Posterior cingulate gyrus (tissue), 11 donors: ENCODE data around the gene RCAN2.

Source experiments
- DNase-seq, 10 donors: peaks; one replicate each; pipeline versions ENCODE4 v3.0.0 to v3.0.0-alpha.2; 2020 to 2021; ENCODE audit warnings: mixed read lengths in 3 of 10
- intact Hi-C: fragments of 100-400 bp; cut with DNase I; formaldehyde crosslinking; loops from one replicate; pipeline ENCODE4 v1.15.1; 2023

RCAN2 gene

GRCh38 chr6:46500382-46500781 is 9.1 kb upstream of the RCAN2 start:
- intact Hi-C loops: no loop called here
- no peak for DNase-seq

DNA sequence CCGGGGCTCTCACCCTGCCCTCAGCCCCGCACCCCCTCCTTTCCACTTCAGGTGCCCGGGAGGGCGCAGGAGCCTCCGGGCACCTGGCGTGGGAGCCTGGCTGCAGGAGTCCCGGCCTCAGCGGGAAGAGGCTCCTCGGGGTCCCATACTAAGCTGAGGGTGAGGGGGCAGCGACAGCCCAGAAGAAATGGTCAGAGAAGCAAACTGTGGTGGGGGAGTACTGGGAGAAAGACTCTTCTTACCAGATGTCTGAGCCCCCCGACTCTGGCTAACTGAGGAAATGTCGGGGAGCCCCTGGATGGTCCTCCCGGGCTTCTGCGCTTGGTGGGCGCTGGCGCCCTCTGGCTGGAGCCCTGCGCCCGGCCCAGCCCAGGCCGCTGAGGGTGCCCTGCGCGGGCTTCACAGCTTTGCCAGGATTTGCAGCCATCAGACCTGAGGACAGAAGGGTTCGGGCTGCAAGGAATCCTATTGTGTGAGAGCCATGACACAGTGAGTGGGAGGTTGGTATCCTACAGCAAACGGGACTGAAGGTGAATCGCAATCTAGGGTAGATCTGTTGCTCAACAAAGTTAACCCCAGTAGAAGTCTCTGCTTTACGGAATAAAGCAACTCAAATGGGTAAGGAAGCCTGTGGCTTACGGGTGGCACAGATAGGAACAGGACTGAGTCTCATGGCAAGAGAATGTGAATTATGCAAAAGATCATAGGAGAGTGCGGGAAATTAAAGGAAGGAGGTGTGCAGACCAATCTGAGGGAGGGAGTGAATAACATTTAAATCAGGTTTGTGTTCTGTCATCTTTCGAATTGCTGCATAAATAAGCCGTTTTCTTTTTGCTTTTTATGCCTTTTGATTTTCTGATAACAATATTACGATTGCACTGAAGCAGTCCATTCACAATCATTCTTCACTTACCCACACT is 639 bp upstream of the RCAN2 start:
- peak; percentile 49 to 97 (median 75) for DNase-seq

GRCh38 chr6:46490425-46491200 is 636 bp downstream of the RCAN2 start:
- intact Hi-C loops: loop anchor here (5.0 kb wide), 3 partner anchors 68 to 393 kb away; no protein-coding TSS in a partner anchor
- peak; percentile 23 to 87 (median 44) for DNase-seq

More for the DNA sequence above, 639 bp upstream of the RCAN2 start:
- intact Hi-C loops: loop anchor here (5.0 kb wide), 3 partner anchors 70 to 395 kb away; no protein-coding TSS in a partner anchor

GRCh38 chr6:46486181-46486580 is 5.1 kb downstream of the RCAN2 start:
- intact Hi-C loops: no loop called here
- no peak for DNase-seq

DNA sequence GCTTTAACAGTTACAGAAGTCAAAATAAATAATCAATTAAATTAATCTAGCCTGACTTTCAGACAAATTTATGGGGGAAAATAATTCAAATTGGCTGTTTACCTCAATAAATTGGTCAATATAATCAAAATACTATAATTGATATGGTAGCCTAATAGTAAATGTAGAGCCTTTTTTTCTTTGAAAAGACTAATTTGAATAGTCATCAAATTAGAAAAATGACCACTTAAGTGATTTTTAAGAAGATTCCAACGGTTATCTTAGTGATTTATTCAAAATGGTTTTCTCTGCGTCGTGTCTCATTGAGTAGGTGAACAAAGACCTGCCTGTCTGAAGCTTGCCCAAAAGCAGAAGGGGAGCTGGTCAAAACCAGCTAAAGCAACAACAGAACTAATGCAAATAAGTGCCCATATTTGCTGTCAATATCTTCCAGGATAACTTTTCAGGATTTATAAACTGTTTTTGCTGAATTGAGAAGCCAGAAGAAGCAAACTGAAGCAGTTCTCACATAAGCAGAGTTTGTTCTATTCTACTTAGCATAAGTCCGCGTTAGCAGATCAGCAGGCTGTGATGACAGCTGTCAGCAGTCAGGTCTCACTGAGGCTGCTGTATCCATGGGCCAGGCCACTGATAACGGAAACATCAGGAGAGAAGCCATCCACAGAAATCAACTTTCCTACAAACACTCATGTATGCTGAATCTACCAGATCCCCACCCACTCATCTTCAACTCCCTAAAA is 7.0 kb downstream of the RCAN2 start:
- intact Hi-C loops: no loop called here
- no peak for DNase-seq

- intact Hi-C loops: no loop called here
- DNase-seq: no peak
These were observed 14.9 kb downstream of the RCAN2 start for GRCh38 chr6:46476301-46476700.

GRCh38 chr6:46473881-46474280 is 17.4 kb downstream of the RCAN2 start:
- DNase-seq: peak in 3 of 10 donors; percentile 36 to 84 (median 82)
- intact Hi-C loops: no loop called here

GRCh38 chr6:46472243-46472642 is 19.0 kb downstream of the RCAN2 start:
- intact Hi-C loops: no loop called here

DNA sequence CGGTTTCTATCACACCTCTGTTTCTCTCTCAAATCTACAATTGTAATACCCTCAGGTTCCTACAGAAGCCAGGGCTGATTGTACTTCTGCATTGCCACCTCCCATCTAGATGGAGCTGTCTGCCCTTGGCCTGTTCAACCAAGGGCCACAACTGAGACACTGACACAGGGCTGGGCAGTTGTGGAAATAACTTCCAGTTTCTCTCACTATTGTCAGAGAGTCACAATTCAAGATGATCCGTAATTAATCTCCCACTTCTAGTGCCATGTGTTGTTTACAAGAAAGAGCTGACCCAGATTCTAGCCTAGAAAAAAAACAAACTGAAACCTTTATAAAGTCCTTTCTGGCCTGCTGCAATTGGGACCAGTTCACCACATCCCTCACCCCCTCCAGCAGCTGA is 22.2 kb downstream of the RCAN2 start:
- intact Hi-C loops: no loop called here
- peak in 1 of 10 donors; percentile 61 for DNase-seq

More at GRCh38 chr6:46472243-46472642, 19.0 kb downstream of the RCAN2 start:
- no peak for DNase-seq

- DNase-seq: peak in 1 of 10 donors; percentile 55
- intact Hi-C loops: no loop called here
These were observed 22.7 kb downstream of the RCAN2 start for GRCh38 chr6:46468403-46469010.

- intact Hi-C loops: no loop called here
- DNase-seq: no peak
These were observed 24.7 kb downstream of the RCAN2 start for GRCh38 chr6:46466570-46466969.

DNA sequence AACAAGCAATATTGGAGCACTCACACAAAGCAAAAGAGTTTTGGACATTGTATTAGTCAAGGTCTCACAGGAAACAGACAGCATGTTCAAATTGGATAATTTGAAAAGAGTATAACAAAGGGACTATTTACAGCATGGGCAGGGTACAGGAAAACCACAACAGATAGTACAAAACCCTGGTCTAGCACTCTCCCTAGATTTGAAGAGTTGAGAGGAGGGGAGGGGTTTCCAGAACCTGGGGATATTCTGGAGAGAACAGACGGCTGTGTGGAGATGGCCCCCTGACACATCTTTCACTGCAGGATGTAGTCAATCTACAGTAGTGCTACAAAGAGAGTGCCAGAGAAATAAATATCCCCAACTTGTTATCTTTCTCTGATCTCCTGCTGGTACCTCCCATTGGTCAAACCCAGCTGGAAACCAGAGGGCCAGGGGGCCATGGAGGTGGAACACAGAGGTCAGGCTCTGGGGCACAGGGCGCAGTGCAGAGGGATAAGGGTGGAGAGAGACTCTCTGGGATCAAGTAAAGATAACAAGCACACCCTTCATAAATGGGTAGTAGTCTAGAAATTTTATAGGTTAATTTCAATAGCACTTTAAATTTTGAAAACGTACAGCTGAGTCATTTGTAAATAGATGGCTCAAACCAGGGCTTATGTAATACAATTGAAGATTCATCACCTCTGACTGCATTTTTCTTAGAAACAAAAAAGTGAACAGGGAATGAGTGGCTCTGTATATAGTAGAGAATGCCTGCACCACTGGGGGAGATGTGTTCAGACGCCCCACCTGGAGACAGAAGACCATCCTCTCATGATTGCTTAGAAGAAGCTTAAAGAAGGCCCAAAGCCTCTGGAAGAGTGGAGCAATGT is 25.7 kb downstream of the RCAN2 start:
- DNase-seq: no peak
- intact Hi-C loops: no loop called here

- intact Hi-C loops: no loop called here
- no peak for DNase-seq
These were observed 35.0 kb downstream of the RCAN2 start for GRCh38 chr6:46456297-46456696.

GRCh38 chr6:46454691-46455090 is 36.6 kb downstream of the RCAN2 start:
- DNase-seq: no peak
- intact Hi-C loops: no loop called here

GRCh38 chr6:46453741-46454316 is 37.4 kb downstream of the RCAN2 start:
- intact Hi-C loops: no loop called here
- no peak for DNase-seq

DNA sequence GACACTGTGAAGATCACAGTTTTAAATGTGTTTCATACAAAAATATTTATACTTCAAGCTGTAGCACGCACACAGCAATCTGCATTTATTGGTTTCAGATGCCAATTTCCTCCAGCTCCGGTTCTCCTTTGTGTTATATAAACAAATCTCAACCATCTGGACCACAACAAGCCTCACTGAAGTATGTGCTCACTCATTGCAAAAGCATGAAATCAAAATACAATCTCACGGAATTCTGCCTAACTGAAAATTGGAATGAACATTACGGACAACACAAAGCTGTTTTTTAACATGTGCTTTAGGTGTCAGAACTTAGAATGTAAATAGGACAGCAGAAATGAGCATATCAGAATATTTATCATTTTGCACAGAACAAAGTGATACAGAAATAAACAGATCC is 38.0 kb downstream of the RCAN2 start:
- no peak for DNase-seq
- intact Hi-C loops: no loop called here

DNA sequence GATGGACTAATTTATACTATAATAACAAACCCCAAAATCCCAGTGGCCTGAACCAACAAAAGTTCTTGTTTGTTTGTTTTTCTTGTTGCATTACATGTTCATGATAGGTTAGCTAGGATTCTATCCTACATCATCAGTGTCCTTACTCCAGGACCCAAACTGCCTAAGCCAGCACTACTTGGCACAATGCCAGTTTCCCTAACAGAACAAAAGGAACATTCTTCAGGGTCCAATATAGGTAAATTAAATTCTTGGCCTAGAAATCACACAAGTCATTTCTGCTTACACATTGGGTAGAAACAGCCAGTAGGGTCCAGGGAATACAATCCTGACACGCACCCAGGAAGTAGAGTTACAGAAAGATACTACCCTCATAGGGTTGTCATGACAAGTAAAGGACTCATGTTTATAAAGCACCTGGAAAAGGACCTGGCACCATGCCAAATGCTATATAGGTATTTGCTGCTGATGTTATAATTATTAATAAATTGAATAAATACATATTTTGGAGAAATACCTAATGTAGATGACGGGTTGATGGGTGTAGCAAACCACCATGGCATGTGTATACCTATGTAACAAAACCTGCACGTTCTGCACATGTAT is 38.8 kb downstream of the RCAN2 start:
- intact Hi-C loops: no loop called here
- DNase-seq: no peak

DNA sequence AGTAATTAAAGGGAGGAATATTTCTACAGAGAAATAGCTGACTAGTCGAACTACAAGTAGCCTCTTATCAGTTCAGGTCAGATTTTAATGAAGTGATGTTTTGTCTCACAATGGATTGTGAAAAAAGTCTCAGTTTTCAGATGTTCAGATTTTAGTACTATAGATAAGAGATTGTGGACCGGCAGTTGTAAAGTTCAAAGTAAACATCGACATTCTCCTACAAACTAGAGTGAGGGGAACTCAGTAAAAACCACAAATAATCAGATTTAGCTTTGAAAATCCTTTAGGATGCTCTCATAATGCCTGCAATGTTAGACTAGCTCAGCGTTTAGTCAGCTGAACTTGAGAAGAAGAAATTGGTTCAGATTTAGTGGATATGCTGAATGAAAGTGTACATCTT is 39.9 kb downstream of the RCAN2 start:
- DNase-seq: no peak
- intact Hi-C loops: no loop called here
